DOHH2 (cell line): ENCODE data around the gene FLCN.

Source experiments
- EZH2phosphoT487 ChIP-seq: fragments of 200-600 bp; sonication (generic); IDR thresholded peaks from 2 replicates; pipeline ENCODE4 v1.6.1; 2017; ENCODE audit warnings: borderline replicate concordance, mild to moderate bottlenecking, antibody characterized with exemption, low read length, moderate library complexity, mixed read lengths
- TF ChIP-seq, protein P1 (sequence below): fragments of 200-600 bp; sonication (generic); IDR thresholded peaks from one replicate; pipeline ENCODE4 v1.5.1; 2014; ENCODE audit warnings: antibody characterized with exemption, mild to moderate bottlenecking, low read depth, low read length; ENCODE audit not compliant: poor library complexity, severe bottlenecking

DNA sequence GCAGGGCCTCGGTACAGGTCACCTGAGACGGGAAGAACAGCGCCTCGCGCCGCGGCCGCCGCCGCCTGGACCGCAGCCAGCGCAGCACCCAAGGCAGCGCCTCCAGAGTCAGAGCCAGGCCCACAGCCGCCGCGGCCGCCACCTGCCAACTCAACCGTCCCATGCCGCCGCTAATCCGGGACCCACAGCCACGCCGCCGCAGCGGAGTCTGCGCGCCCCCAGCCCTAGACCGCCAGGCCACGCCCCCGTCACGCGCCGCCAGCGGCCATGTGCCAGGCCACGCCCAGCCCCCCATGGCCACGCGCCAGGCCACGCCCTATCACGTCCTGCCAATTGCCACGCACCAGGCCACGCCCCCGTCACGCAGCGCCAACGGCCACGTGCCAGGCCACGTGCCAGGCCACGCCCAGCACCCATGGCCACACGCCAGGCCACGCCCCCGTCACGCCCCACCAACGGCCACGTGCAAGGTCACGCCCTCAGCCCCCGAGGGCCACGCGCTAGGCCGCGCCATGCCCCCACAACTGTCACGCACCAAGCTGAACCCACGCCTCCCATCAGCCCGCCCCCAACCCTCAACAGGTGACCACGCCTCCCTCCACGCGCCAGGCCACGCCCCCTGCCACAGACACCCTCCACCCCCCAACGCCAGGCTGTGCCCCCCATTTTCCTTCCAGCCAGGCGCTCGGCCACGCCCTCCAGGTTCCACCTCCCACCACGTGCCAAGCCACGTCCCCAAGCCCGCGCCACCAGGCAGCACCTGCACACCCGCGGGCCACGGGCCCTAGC lies 30.6 kb downstream of the FLCN start, which contains the start of gene PLD6:
- TF ChIP-seq, protein P1, sequence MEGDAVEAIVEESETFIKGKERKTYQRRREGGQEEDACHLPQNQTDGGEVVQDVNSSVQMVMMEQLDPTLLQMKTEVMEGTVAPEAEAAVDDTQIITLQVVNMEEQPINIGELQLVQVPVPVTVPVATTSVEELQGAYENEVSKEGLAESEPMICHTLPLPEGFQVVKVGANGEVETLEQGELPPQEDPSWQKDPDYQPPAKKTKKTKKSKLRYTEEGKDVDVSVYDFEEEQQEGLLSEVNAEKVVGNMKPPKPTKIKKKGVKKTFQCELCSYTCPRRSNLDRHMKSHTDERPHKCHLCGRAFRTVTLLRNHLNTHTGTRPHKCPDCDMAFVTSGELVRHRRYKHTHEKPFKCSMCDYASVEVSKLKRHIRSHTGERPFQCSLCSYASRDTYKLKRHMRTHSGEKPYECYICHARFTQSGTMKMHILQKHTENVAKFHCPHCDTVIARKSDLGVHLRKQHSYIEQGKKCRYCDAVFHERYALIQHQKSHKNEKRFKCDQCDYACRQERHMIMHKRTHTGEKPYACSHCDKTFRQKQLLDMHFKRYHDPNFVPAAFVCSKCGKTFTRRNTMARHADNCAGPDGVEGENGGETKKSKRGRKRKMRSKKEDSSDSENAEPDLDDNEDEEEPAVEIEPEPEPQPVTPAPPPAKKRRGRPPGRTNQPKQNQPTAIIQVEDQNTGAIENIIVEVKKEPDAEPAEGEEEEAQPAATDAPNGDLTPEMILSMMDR = no peak
- no peak for TF ChIP-seq EZH2phosphoT487
